ENCODE data around the gene STOX2. TPM values are rescaled to one million over a fixed set of nuclear protein-coding genes. Genes with fewer than 3 reads are reported as not detected.

Gene STOX2
- total RNA-seq, 1 donor from 2014 or later: 1.1 TPM

DNA sequence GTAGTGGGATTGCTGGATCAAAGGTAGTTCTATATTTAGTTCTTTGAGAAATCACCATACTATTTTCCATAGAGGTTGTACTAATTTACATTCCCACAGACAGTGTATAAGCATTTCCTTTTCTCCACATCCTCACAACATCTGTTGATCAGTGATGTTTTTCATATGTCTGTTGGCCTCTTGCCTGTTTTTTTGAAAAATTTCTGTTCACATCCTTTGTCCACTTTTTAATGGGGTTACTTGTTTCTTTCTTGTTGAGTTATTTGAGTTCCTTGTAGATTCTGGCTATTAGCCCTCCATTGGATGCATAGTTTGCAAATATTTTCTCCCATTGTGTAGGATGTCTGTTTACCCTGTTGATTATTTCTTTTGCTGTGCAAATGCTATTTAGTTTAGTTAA lies 72.6 kb downstream of the STOX2 start:
- DNase-seq (ENCODE audit: extremely low read depth, low read depth, low spot score): no peak

DNA sequence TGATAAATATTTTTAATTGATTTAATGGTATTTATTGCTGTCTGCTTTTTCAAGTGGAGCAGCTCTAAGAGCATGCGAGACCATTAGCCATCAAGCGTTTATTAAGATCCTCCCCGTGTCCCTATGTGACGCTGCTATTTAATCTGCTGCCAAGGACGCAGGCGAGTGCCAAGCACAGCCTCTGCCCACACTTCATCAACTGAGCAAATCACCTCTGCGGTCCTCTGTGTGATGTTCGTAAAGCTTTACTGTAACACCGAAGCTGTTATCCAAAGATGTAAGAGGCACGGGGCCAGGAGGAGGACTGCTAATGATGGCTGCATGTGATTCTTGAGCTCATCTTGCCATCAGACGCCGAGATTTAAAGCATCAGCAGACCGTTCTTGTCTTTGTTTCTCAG lies 79.5 kb downstream of the STOX2 start:
- no peak for DNase-seq (ENCODE audit: extremely low read depth, low read depth, low spot score)

DNA sequence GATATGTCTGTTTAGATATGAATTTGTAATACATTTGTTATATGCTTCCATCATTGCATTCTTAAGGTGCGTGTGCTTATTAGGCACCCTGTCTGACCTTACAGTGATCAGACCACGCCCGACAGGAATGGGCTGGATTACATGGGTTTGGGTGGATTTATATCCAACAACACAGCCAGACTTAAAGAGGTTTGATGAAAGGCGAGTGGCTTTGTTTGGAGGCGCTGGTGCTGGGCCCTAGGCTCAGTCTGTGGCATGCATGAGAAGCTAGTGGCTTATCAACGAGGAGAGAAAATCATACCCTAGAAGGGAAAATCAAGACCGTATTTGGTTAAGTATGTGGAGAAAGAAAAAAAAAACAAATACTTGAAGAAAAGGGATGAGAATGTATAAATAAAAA lies 80.7 kb downstream of the STOX2 start:
- DNase-seq (ENCODE audit: extremely low read depth, low read depth, low spot score): no peak

DNA sequence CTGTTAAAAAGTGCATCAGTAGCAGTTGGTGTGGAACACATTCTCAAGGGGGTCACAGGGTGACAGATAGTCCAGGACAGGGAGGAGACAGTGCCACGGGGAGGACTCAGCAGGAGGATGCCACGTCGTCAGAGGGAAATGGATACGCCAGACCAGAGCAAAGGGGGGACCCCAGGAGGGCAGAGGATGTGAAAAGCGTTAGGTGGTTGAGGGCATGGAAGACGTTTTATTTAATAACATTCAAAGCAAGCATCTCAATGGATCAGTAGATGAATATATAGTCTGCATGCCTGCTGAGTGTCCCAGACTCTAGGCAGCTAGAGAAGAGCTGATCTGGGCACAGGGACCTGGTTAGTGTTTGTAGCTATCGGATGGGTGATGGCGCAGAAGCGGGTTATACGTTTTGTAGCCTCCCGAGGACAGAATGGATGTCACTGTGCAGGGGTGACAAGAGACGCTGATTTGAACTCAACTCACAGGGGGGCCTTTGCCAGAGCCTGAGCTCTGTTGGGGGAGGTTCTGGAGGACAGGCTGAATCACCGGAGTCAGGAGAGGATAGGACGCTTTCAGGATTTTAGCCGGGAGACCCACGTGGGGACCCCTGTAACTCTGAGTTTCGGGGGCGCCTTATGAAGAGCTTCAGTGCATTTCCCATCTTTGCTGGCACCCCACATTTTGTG lies 81.3 kb downstream of the STOX2 start:
- no peak for DNase-seq (ENCODE audit: extremely low read depth, low read depth, low spot score)

GRCh38 chr4:183986971-183987946 lies 82.2 kb downstream of the STOX2 start:
- no peak for DNase-seq (ENCODE audit: extremely low read depth, low read depth, low spot score)

GRCh38 chr4:183987987-183988392 lies 82.9 kb downstream of the STOX2 start:
- DNase-seq (ENCODE audit: extremely low read depth, low read depth, low spot score): peak; percentile 10

GRCh38 chr4:183988874-183989273 lies 83.8 kb downstream of the STOX2 start:
- no peak for DNase-seq (ENCODE audit: extremely low read depth, low read depth, low spot score)

GRCh38 chr4:183989461-183989860 lies 84.4 kb downstream of the STOX2 start:
- no peak for DNase-seq (ENCODE audit: extremely low read depth, low read depth, low spot score)

DNA sequence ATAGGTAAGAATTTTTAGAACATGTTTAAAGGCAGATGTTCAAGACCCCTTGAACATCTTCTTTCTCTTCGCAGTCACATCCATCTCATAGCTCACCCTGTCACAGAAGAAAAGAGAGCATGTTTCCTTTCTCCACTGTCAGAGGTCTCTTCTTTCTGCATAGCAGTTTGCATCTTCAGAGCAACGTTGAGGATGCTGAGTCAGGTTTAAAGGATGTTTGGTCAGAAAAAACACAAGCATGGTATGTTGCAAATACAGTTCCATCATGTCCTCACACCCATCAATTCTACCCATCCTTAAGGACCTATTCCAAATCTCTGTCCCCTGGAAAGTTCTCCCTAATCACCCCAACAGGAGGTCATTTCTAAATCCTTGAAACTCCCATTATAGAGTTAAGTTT lies 84.8 kb downstream of the STOX2 start:
- no peak for DNase-seq (ENCODE audit: extremely low read depth, low read depth, low spot score)

DNA sequence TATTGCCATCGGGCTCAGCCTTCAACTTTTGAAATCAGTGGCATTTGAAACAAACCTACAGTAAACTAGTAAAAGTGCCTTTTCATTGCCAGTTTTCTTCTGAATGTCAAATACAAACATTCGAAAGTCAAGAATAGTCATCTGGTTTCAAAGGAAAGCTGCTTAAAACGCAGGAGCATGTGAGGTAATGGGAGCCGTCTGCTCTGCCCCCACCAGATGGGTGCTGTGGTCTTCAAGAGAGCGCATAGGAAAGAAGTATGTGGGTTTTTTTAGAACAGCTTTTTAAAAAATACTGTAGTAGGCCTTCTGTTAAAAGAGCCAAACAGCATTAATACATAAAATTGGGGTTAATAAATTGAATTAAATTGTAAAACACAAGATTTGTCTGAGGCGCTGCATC lies 88.6 kb downstream of the STOX2 start:
- DNase-seq (ENCODE audit: extremely low read depth, low read depth, low spot score): no peak

DNA sequence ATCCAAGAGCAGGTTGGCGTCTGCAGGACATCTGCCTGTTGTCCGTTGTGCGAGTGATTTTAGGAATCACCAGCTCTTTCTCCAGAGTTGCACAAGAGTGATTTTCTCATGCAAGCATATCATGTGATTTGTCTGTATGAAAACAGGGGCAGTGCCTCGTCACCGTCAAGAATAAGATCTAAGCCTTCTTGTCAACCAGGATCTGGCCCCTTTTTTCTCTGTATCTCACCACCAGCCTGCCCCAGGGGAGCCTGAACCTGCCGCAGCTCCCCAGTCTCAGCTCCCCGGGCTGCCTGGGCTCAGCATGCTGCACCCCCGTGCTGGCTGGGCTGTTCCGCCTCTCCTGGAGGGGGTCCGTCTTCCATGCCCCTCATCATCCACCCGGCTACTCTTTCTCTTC lies 90.5 kb downstream of the STOX2 start:
- no peak for DNase-seq (ENCODE audit: extremely low read depth, low read depth, low spot score)

- DNase-seq (ENCODE audit: extremely low read depth, low read depth, low spot score): no peak
These were observed 91.8 kb downstream of the STOX2 start for GRCh38 chr4:183996868-183997267.

DNA sequence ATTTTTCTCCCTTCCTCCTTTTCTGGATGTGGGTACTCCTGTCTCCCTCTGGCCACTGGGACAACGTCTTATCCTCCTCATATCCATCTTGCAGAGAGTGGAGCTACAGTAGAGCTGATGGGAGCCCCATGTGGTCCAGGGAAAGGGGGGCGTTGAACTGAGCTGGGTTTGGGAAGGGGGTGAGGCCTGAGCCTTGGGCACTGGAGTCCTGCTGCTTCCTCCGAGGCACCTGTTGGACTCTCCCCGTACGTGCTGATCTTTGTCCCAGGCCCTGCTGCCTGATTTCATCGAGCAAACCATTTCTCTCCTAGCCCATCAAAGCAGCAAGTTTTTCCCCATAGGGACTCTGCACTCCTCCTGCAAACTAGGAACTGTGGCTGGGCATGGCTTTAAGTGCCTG lies 94.3 kb downstream of the STOX2 start:
- DNase-seq (ENCODE audit: extremely low read depth, low read depth, low spot score): no peak

DNA sequence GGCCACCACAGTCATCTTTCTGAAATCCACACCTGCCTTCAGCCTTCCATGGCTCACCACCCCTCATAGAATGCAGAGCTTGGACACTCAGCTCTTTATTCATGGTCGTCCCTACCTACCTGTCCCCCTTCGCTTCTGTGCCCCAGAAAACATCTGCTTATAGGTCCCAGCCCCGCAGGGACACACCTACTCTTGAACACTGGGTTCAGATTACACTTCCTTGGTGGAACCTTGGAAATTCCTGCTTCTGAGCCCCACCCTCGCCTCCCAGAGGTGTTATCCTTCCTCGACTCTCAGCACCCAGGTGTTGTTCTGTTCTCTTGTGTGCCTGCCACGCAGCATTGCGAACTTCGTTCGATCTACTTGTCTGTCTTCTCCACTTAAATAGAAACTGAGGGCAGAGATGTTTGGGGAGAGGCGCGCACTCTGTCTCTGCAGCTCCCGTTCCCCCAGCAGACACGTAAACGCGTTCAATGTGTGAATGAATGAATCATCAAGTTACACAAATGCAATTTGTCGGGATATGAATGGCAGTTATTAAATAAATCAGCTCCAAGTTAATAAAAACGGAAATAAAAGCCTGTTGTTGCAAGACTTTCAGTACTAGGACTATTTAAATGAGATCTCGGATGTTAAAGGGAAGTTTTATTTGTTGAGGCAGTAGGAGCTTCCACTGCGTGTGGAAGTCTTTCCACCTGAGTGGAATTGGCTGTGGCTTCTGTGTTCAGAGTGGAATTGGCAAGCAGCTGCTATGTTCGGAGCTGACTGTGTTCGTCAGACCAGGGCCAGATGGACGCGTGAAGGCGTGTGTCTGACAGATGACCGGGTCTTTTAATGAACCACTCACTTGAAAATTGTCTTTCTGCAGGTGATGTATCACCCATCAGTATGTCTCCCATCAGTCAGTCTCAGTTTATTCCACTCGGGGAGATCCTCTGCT lies 95.6 kb downstream of the STOX2 start:
- DNase-seq (ENCODE audit: extremely low read depth, low read depth, low spot score): no peak

- DNase-seq (ENCODE audit: extremely low read depth, low read depth, low spot score): no peak
These were observed 98.3 kb downstream of the STOX2 start for GRCh38 chr4:184003433-184003832.

DNA sequence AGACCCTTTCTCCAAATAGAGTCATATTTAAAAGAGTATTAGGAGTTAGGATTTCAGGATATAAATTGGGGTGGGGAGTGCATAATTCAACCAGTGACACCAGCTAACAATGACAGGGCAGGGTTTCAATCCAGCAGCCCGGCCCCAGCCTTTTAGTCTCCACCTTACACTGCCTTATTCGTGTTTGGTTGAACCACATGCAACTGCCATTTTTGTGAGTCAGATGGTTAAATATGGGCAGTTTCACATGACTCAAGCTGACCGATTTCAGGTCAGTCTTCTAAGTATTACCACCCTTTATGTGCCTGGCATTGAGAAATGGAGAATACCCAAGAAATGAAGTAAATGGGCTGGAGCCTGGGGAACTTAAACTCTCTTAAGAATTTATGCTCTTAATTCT lies 102.8 kb downstream of the STOX2 start:
- DNase-seq (ENCODE audit: extremely low read depth, low read depth, low spot score): no peak

DNA sequence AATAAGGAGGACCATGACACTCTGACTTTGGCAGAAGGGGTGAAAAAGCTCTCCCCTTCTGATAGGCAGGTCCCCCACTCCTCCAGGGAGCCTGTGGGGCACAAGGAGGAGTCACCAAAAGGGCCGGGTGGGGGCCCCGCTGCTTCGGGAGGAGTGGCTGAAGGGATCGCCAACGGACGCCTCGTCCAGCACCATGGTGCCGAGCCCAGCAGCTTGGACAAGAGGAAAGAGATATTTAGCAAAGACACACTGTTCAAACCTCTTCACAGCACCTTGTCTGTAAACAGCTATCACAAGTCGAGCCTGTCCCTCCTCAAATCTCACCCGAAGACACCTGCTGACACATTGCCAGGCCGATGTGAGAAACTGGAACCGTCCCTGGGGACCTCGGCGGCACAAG lies 105.6 kb downstream of the STOX2 start:
- no peak for DNase-seq (ENCODE audit: extremely low read depth, low read depth, low spot score)

DNA sequence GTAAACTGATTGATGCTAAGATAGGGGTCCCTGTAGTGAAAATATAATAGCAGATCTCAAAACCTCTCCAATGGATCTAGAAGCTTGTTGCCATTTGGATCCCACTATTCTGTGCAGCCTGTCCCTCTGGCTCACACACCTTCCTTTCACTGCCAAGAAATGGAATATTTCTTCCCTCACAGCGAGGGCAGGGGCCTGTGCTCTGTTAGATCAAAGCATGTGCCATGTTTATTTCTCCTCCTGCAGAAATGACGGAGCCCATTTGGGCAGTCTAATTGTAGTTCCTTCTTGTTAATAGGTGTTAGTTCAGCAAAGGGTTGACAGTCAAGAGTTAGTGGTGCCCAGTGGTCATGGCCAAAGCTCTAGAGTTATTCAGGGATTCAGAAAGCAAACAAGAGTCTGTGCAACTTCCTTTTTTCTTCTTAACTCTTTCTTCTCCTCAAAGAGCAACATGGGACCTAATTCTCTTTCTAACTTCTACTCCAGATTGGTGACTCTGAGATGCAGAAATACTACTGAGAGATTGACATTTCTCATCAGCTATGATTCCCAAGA lies 106.8 kb downstream of the STOX2 start:
- DNase-seq (ENCODE audit: extremely low read depth, low read depth, low spot score): no peak

DNA sequence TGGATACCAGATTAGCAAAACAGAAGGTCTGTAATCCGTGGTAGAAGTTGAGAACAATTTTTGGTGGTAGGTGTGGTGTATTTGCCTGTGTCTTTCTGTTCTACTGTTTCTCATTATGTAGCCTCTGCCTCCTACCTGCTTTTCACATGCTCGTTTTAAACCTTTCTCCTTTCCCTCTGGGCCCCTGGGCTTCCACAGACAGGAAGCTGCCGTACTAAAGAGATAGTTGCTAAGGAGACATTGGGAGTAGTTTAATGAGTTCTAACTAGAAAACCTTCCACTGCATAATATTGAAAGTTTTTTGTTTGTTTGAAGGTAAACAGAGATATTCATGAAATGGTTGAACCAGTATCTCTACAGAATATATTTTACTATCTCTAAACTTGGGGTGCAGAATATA lies 107.8 kb downstream of the STOX2 start:
- DNase-seq (ENCODE audit: extremely low read depth, low read depth, low spot score): no peak

DNA sequence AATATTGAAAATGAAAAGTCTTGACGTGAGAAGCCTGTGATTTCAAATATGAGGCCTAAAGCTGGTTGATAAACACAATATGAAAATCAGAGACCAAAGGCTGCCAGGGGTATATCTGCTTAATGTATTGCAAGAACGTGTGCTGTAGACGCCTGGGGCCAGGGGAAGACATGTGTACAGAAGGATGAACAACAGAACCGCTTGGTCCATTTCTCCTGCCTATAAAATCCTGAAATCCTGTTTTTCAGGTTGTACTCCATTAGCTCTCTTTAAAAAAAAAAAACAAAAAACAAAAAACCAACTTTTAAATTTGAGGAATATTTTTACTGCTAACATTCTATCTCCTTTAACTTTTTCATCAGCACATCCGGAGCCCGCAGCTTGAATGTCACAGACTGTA lies 109.2 kb downstream of the STOX2 start:
- no peak for DNase-seq (ENCODE audit: extremely low read depth, low read depth, low spot score)
